Tibial nerve (tissue), 4 donors: ENCODE measurements around the gene NCK2. TPM values are rescaled to one million over a fixed set of nuclear protein-coding genes. Genes with fewer than 3 reads are reported as not detected.

Experiments used
- DNase-seq, 2 donors: peaks; one replicate each; pipeline ENCODE4 v3.0.0-alpha.2; 2019; ENCODE audit warnings: low spot score in 2 of 2
- H3K27ac ChIP-seq, 4 donors: fragments of 200-600 bp; sonication (generic) in 3 of 4; one replicate each; pipeline ENCODE4 v1.5.1; 2017 to 2019; ENCODE audit warnings: mild to moderate bottlenecking in 1 of 4
- H3K27me3 ChIP-seq, 2 donors: fragments of 200-600 bp; sonication (generic) in 1 of 2; one replicate each; pipeline versions ENCODE4 v1.5.1 to v1.6.0; 2017 to 2019
- H3K36me3 ChIP-seq, 3 donors: fragments of 200-600 bp; sonication (generic); one replicate each; pipeline ENCODE4 v1.5.1; 2018 to 2019
- H3K4me1 ChIP-seq, 4 donors: fragments of 200-600 bp; sonication (generic) in 3 of 4; one replicate each; pipeline ENCODE4 v1.5.1; 2017 to 2019
- H3K4me3 ChIP-seq, 4 donors: fragments of 200-600 bp; sonication (generic) in 3 of 4; one replicate each; pipeline ENCODE4 v1.5.1; 2017 to 2019; ENCODE audit warnings: mild to moderate bottlenecking in 1 of 4, moderate library complexity in 1 of 4
- H3K9me3 ChIP-seq, 4 donors: fragments of 200-600 bp; sonication (generic) in 3 of 4; one replicate each; pipeline ENCODE4 v1.5.1; 2017 to 2019
- CTCF ChIP-seq, 5 experiments: fragments of 200-600 bp in 3 of 5; fragments of 450-650 bp in 2 of 5; sonication (generic) in 3 of 5; IDR thresholded peaks; one replicate each; pipeline ENCODE4 v1.5.1; 2016 to 2019; ENCODE audit warnings: antibody characterized with exemption in 5 of 5, mild to moderate bottlenecking in 3 of 5, moderate library complexity in 2 of 5
- EP300 ChIP-seq, 2 donors: sonication (generic); formaldehyde crosslinking; IDR thresholded peaks; one replicate each; pipeline ENCODE4 v1.6.1; 2017; ENCODE audit warnings: antibody characterized with exemption in 2 of 2, mild to moderate bottlenecking in 1 of 2
- POLR2A ChIP-seq, 2 donors: fragments of 450-650 bp; IDR thresholded peaks; one replicate each; pipeline ENCODE4 v1.6.1; 2017; ENCODE audit warnings: antibody characterized with exemption in 2 of 2, mild to moderate bottlenecking in 2 of 2, moderate library complexity in 2 of 2
- WGBS, 2 donors: methylation state at CpG; one replicate each; pipeline ENCODE4 v1.1.5; 2018; 5-methylcytosine and 5-hydroxymethylcytosine counted together
- total RNA-seq, 4 donors: library from RNA; depleted of rRNA; stranded (reverse); fragments of >200 nt; gene quantifications; one replicate each; pipeline ENCODE4 v1.1.0, GENCODE V29; 2016

Gene NCK2
- total RNA-seq, 4 donors from 2014 or later = 22.6 to 35.9 (median 28.1) TPM

- Histone ChIP-seq H3K27me3 (no peaks in the 10 kb centered on the region), H3K36me3 (no peaks in the 10 kb centered on the region), H3K4me3 (no peak overlapping the region), H3K9me3 (no peaks in the 10 kb centered on the region), H3K4me1 (peaks cover 0 to 63% (median 28%) of the 10 kb centered on the region in 4 donors), H3K27ac (no peak overlapping the region)
- TF ChIP-seq CTCF (IDR thresholded peaks at IDR 0.05) (no peak), POLR2A (IDR thresholded peaks at IDR 0.05) (no peak), EP300 (IDR thresholded peaks at IDR 0.05) (no peak)
- no peak for DNase-seq
- 87 to 89% methylated on average over 3 of the region's 3 CpGs for WGBS, 2 donors
These were observed 6.6 kb downstream of the NCK2 start for GRCh38 chr2:105751272-105751671.

GRCh38 chr2:105752691-105753358 lies 8.1 kb downstream of the NCK2 start:
- Histone ChIP-seq H3K4me3 (no peak overlapping the region), H3K27ac (no peak overlapping the region), H3K27me3 (no peaks in the 10 kb centered on the region), H3K36me3 (no peaks in the 10 kb centered on the region), H3K9me3 (no peaks in the 10 kb centered on the region), H3K4me1 (peaks cover 0 to 54% (median 17%) of the 10 kb centered on the region in 4 donors)
- TF ChIP-seq POLR2A (IDR thresholded peaks at IDR 0.05) (no peak), EP300 (IDR thresholded peaks at IDR 0.05) (no peak), CTCF (IDR thresholded peaks at IDR 0.05) (no peak)
- WGBS, 2 donors = 75 to 76% methylated on average over 5 of the region's 5 CpGs
- DNase-seq = no peak

- peaks cover 0 to 54% (median 14%) of the 10 kb centered on the region in 4 donors for H3K4me1 ChIP-seq
- no peak for DNase-seq
- no peaks in the 10 kb centered on the region for H3K9me3 ChIP-seq
- H3K27ac ChIP-seq = peak overlapping the region in 1 of 4 donors; percentile 10
- no peak for TF ChIP-seq EP300 (IDR thresholded peaks at IDR 0.05)
- TF ChIP-seq CTCF (IDR thresholded peaks at IDR 0.05) = no peak
- TF ChIP-seq POLR2A (IDR thresholded peaks at IDR 0.05) = no peak
- no peak overlapping the region for H3K4me3 ChIP-seq
- no peaks in the 10 kb centered on the region for H3K36me3 ChIP-seq
- 60 to 100% methylated on average over 2 of the region's 2 CpGs for WGBS, 2 donors
- no peaks in the 10 kb centered on the region for H3K27me3 ChIP-seq
These were observed 8.7 kb downstream of the NCK2 start for GRCh38 chr2:105753380-105753779.

- 63 to 66% methylated on average over 5 of the region's 5 CpGs for WGBS, 2 donors
- peak overlapping the region in 1 of 4 donors; percentile 10 for H3K27ac ChIP-seq
- H3K9me3 ChIP-seq = no peaks in the 10 kb centered on the region
- no peak for DNase-seq
- TF ChIP-seq POLR2A (IDR thresholded peaks at IDR 0.05) (no peak), CTCF (IDR thresholded peaks at IDR 0.05) (no peak), EP300 (IDR thresholded peaks at IDR 0.05) (no peak)
- H3K36me3 ChIP-seq = no peaks in the 10 kb centered on the region
- H3K27me3 ChIP-seq = no peaks in the 10 kb centered on the region
- H3K4me1 ChIP-seq = peaks cover 0 to 54% (median 11%) of the 10 kb centered on the region in 4 donors
- no peak overlapping the region for H3K4me3 ChIP-seq
These were observed 9.3 kb downstream of the NCK2 start for GRCh38 chr2:105754011-105754410.

GRCh38 chr2:105754994-105755393 lies 10.3 kb downstream of the NCK2 start:
- no peak overlapping the region for H3K27ac ChIP-seq

More at GRCh38 chr2:105754994-105755393, 10.3 kb downstream of the NCK2 start:
- Histone ChIP-seq H3K27me3 (no peaks in the 10 kb centered on the region), H3K4me3 (no peak overlapping the region), H3K9me3 (no peaks in the 10 kb centered on the region), H3K4me1 (peaks cover 0 to 49% (median 11%) of the 10 kb centered on the region in 4 donors), H3K36me3 (no peaks in the 10 kb centered on the region)
- no peak for DNase-seq
- no peak for TF ChIP-seq CTCF (IDR thresholded peaks at IDR 0.05)
- no peak for TF ChIP-seq POLR2A (IDR thresholded peaks at IDR 0.05)
- TF ChIP-seq EP300 (IDR thresholded peaks at IDR 0.05) = no peak
- WGBS, 2 donors = 79 to 84% methylated on average over 6 of the region's 6 CpGs
